ENCODE data around the gene GRK5.

Gene GRK5

GRCh38 chr10:119353421-119353820, 146.1 kb downstream of the GRK5 start:
- DNase-seq (ENCODE audit: insufficient read length, low spot score), result no peak
- FAIRE-seq, result no peak

- FAIRE-seq (no peak), DNase-seq (ENCODE audit: insufficient read length, low spot score) (no peak)
Measured at GRCh38 chr10:119355930-119356329, 148.6 kb downstream of the GRK5 start.

- DNase-seq (ENCODE audit: insufficient read length, low spot score) (no peak), FAIRE-seq (no peak)
Measured at GRCh38 chr10:119357412-119358151, 150.2 kb downstream of the GRK5 start.

- no peak for FAIRE-seq
- DNase-seq (ENCODE audit: insufficient read length, low spot score), result no peak
Measured at GRCh38 chr10:119358152-119358512, 150.8 kb downstream of the GRK5 start.

GRCh38 chr10:119358567-119358966, 151.2 kb downstream of the GRK5 start:
- DNase-seq (ENCODE audit: insufficient read length, low spot score) (no peak), FAIRE-seq (no peak)

- no peak for DNase-seq (ENCODE audit: insufficient read length, low spot score)
- no peak for FAIRE-seq
Measured at GRCh38 chr10:119359025-119359424, 151.7 kb downstream of the GRK5 start.

GRCh38 chr10:119360181-119360921, 153.0 kb downstream of the GRK5 start:
- DNase-seq (ENCODE audit: insufficient read length, low spot score) (no peak), FAIRE-seq (no peak)

GRCh38 chr10:119361037-119361436, 153.7 kb downstream of the GRK5 start:
- FAIRE-seq (no peak), DNase-seq (ENCODE audit: insufficient read length, low spot score) (no peak)

GRCh38 chr10:119362122-119362521, 154.8 kb downstream of the GRK5 start:
- FAIRE-seq (no peak), DNase-seq (ENCODE audit: insufficient read length, low spot score) (no peak)

- FAIRE-seq, result no peak
Measured at GRCh38 chr10:119364645-119365600, 157.6 kb downstream of the GRK5 start.

GRCh38 chr10:119365773-119366599, 158.6 kb downstream of the GRK5 start:
- no peak for FAIRE-seq

More at GRCh38 chr10:119364645-119365600, 157.6 kb downstream of the GRK5 start:
- DNase-seq (ENCODE audit: insufficient read length, low spot score), result no peak

GRCh38 chr10:119367841-119368549, 160.6 kb downstream of the GRK5 start:
- DNase-seq (ENCODE audit: insufficient read length, low spot score), result no peak
- FAIRE-seq, result no peak

More at GRCh38 chr10:119365773-119366599, 158.6 kb downstream of the GRK5 start:
- no peak for DNase-seq (ENCODE audit: insufficient read length, low spot score)

GRCh38 chr10:119368581-119368980, 161.2 kb downstream of the GRK5 start:
- no peak for FAIRE-seq
- no peak for DNase-seq (ENCODE audit: insufficient read length, low spot score)

GRCh38 chr10:119368991-119369869, 161.9 kb downstream of the GRK5 start:
- DNase-seq (ENCODE audit: insufficient read length, low spot score) (no peak), FAIRE-seq (no peak)

- FAIRE-seq, result no peak
- DNase-seq (ENCODE audit: insufficient read length, low spot score), result no peak
Measured at GRCh38 chr10:119370111-119370741, 162.9 kb downstream of the GRK5 start.

- FAIRE-seq, result no peak
- DNase-seq (ENCODE audit: insufficient read length, low spot score), result no peak
Measured at GRCh38 chr10:119370972-119371703, 163.8 kb downstream of the GRK5 start.
